Upper lobe of left lung (tissue), 4 donors: ENCODE results near the gene GAREM2.

Experiments
- CTCF ChIP-seq, 6 experiments: fragments of 450-650 bp in 4 of 6; fragments of 200-600 bp in 2 of 6; sonication (generic) in 2 of 6; IDR thresholded peaks; one replicate each; pipeline ENCODE4 v1.5.1; 2016 to 2019; ENCODE audit warnings: antibody characterized with exemption in 6 of 6
- EP300 ChIP-seq, 4 donors: sonication (generic); formaldehyde crosslinking; IDR thresholded peaks; one replicate each; pipeline ENCODE4 v1.5.1; 2017; ENCODE audit warnings: antibody characterized with exemption in 4 of 4, control low read depth in 2 of 4

GRCh38 chr2:26177122-26177521, 4.2 kb downstream of the GAREM2 start:
- no peak for TF ChIP-seq CTCF (IDR thresholded peaks at IDR 0.05)
- no peak for TF ChIP-seq EP300 (IDR thresholded peaks at IDR 0.05)
